ENCODE results near the gene TRIM44.
A peak's percentile ranks its signal among the peaks of the same experiment; 100 is the strongest.

The TRIM44 gene

GRCh38 chr11:35662649-35663407 lies at the start of gene TRIM44:
TSS of gene TRIM44 (plus strand) at chr11:35662775. CDS start at chr11:35663112, 337 bp downstream.
- DNase-seq (ENCODE audit: low spot score): peak; percentile 91

GRCh38 chr11:35614939-35615569 lies 47.5 kb upstream of the TRIM44 start:
- DNase-seq (ENCODE audit: low spot score): no peak

GRCh38 chr11:35615921-35616900 lies 46.4 kb upstream of the TRIM44 start:
- peak; percentile 87 for DNase-seq (ENCODE audit: low spot score)

GRCh38 chr11:35617316-35617686 lies 45.3 kb upstream of the TRIM44 start:
- DNase-seq (ENCODE audit: low spot score): no peak

- DNase-seq (ENCODE audit: low spot score): peak; percentile 93
Measured at GRCh38 chr11:35617687-35618496, 44.7 kb upstream of the TRIM44 start, which contains the start of gene FJX1. TSS of gene FJX1 (plus strand) at chr11:35618460. CDS start at chr11:35618637, 177 bp downstream.

GRCh38 chr11:35618497-35619115 lies 44.0 kb upstream of the TRIM44 start:
- peak; percentile 53 for DNase-seq (ENCODE audit: low spot score)

- peak; percentile 69 for DNase-seq (ENCODE audit: low spot score)
Measured at GRCh38 chr11:35619116-35619854, 43.3 kb upstream of the TRIM44 start.

GRCh38 chr11:35619855-35620640 lies 42.5 kb upstream of the TRIM44 start:
- peak; percentile 74 for DNase-seq (ENCODE audit: low spot score)

- DNase-seq (ENCODE audit: low spot score): no peak
Measured at GRCh38 chr11:35620795-35621194, 41.8 kb upstream of the TRIM44 start.

- no peak for DNase-seq (ENCODE audit: low spot score)
Measured at GRCh38 chr11:35621620-35622019, 41.0 kb upstream of the TRIM44 start.

GRCh38 chr11:35622070-35622469 lies 40.5 kb upstream of the TRIM44 start:
- DNase-seq (ENCODE audit: low spot score): peak; percentile 11

GRCh38 chr11:35623621-35624168 lies 38.9 kb upstream of the TRIM44 start:
- DNase-seq (ENCODE audit: low spot score): peak; percentile 98

GRCh38 chr11:35624316-35624715 lies 38.3 kb upstream of the TRIM44 start:
- no peak for DNase-seq (ENCODE audit: low spot score)

- DNase-seq (ENCODE audit: low spot score): no peak
Measured at GRCh38 chr11:35624781-35625180, 37.8 kb upstream of the TRIM44 start.

- no peak for DNase-seq (ENCODE audit: low spot score)
Measured at GRCh38 chr11:35626501-35626900, 36.1 kb upstream of the TRIM44 start.

GRCh38 chr11:35629511-35629910 lies 33.1 kb upstream of the TRIM44 start:
- no peak for DNase-seq (ENCODE audit: low spot score)

GRCh38 chr11:35629914-35630313 lies 32.7 kb upstream of the TRIM44 start:
- DNase-seq (ENCODE audit: low spot score): peak; percentile 99

- no peak for DNase-seq (ENCODE audit: low spot score)
Measured at GRCh38 chr11:35631891-35632290, 30.7 kb upstream of the TRIM44 start.

GRCh38 chr11:35632301-35632700 lies 30.3 kb upstream of the TRIM44 start:
- DNase-seq (ENCODE audit: low spot score): no peak

Measured in RKO (cell line).